B cell (primary cell): Measurements from ENCODE around the gene ARHGEF3. TPM values are rescaled to one million over a fixed set of nuclear protein-coding genes. Genes with fewer than 3 reads are reported as not detected.

Experiments used
- ATAC-seq: fragments of 200-7000 bp; cut with Tn5 transposase; one replicate; pipeline ENCODE4 v1.10.0; 2021; ENCODE audit warnings: low read depth, mild to moderate bottlenecking, moderate number of reproducible peaks, moderate library complexity
- CTCF ChIA-PET: fragments of 350-600 bp; sonication (Branson Sonifier 250); formaldehyde crosslinking; loops from one replicate; lab custom pipeline; 2021; ENCODE audit warnings: antibody characterized with exemption, inconsistent platforms; lab: Charles Lee
- POLR2A ChIA-PET: fragments of 350-600 bp; sonication (Branson Sonifier 250); formaldehyde crosslinking; loops from one replicate; lab custom pipeline; 2021; ENCODE audit warnings: antibody characterized with exemption; lab: Charles Lee
- DNase-seq: peaks from one replicate; pipeline ENCODE4 v3.0.0; 2013
- H2AFZ ChIP-seq: 2 replicates; pipeline ENCODE4 v1.6.1; 2012; ENCODE audit warnings: mild to moderate bottlenecking, low read depth, low read length; ENCODE audit not compliant: insufficient read depth, poor library complexity, severe bottlenecking
- H3K27ac ChIP-seq, 2 donors: 1 replicate in 1 of 2; 2 replicates in 1 of 2; pipeline ENCODE4 v1.5.1; 2012 to 2013; ENCODE audit warnings: low read length in 2 of 2, mild to moderate bottlenecking in 2 of 2, moderate library complexity in 1 of 2
- H3K27me3 ChIP-seq, 4 experiments: fragments of 200-600 bp in 1 of 4; sonication (generic) in 1 of 4; replicated peaks in 1 of 4; 1 replicate in 2 of 4; 2 replicates in 2 of 4; pipeline versions ENCODE4 v1.6.1 to v1.7.0; 2013 to 2016; ENCODE audit warnings: low read length in 3 of 4, mild to moderate bottlenecking in 2 of 4, mixed read lengths in 1 of 4, moderate library complexity in 1 of 4; ENCODE audit not compliant: insufficient read depth in 4 of 4, control insufficient read depth in 3 of 4; ENCODE audit errors: control extremely low read depth in 1 of 4
- H3K36me3 ChIP-seq, 2 experiments: replicated peaks in 1 of 2; 1 replicate in 1 of 2; 2 replicates in 1 of 2; pipeline versions ENCODE4 v1.6.1 to v1.7.1; 2013; ENCODE audit warnings: low read length in 1 of 2; ENCODE audit not compliant: insufficient read depth in 2 of 2, control insufficient read depth in 1 of 2; ENCODE audit errors: control extremely low read depth in 1 of 2, extremely low read depth in 1 of 2
- H3K4me1 ChIP-seq, 2 donors: fragments of 200-600 bp in 1 of 2; sonication (generic) in 1 of 2; 1 replicate in 1 of 2; 2 replicates in 1 of 2; pipeline versions ENCODE4 v1.5.1 to v1.6.1; 2013 to 2017; ENCODE audit warnings: low read length in 2 of 2; ENCODE audit not compliant: control insufficient read depth in 2 of 2, insufficient read depth in 2 of 2
- H3K4me2 ChIP-seq: replicated peaks from 2 replicates; pipeline ENCODE3; 2012; ENCODE audit warnings: mild to moderate bottlenecking, low read depth, low read length; ENCODE audit not compliant: poor library complexity, severe bottlenecking
- H3K4me3 ChIP-seq, 5 experiments: fragments of 200-600 bp in 1 of 5; sonication (generic) in 1 of 5; 1 replicate in 3 of 5; 2 replicates in 2 of 5; pipeline versions ENCODE4 v1.5.1 to v1.7.0; 2011 to 2016; ENCODE audit warnings: low read length in 4 of 5, mild to moderate bottlenecking in 4 of 5, low read depth in 2 of 5, control low read depth in 1 of 5, moderate library complexity in 1 of 5; ENCODE audit not compliant: insufficient read depth in 1 of 5; ENCODE audit errors: control extremely low read depth in 1 of 5, extremely low read depth in 1 of 5
- H3K79me2 ChIP-seq: fragments of 200-600 bp; sonication (generic); one replicate; pipeline ENCODE4 v1.6.0; 2016; ENCODE audit warnings: low read length; ENCODE audit not compliant: control insufficient read depth, insufficient read depth
- H3K9ac ChIP-seq: fragments of 200-600 bp; sonication (generic); 2 replicates; pipeline ENCODE4 v1.6.1; 2017; ENCODE audit warnings: mild to moderate bottlenecking, low read length, moderate library complexity
- H3K9me3 ChIP-seq, 3 donors: one replicate each; pipeline versions ENCODE4 v1.6.1 to v1.7.1; 2013; ENCODE audit warnings: low read length in 2 of 3; ENCODE audit not compliant: control insufficient read depth in 2 of 3, insufficient read depth in 1 of 3; ENCODE audit errors: control extremely low read depth in 1 of 3
- H4K20me1 ChIP-seq: 2 replicates; pipeline ENCODE4 v1.6.0; 2012; ENCODE audit warnings: mild to moderate bottlenecking, low read length; ENCODE audit not compliant: insufficient read depth, control insufficient read depth, poor library complexity, severe bottlenecking
- H3K27ac Mint-ChIP-seq: one replicate; pipeline ENCODE4 v1.8.0; 2021; ENCODE audit warnings: mixed read lengths
- H3K27me3 Mint-ChIP-seq: one replicate; pipeline ENCODE4 v1.8.0; 2021; ENCODE audit warnings: mixed read lengths
- H3K4me1 Mint-ChIP-seq: one replicate; pipeline ENCODE4 v1.8.0; 2021; ENCODE audit warnings: mixed read lengths
- H3K4me3 Mint-ChIP-seq: one replicate; pipeline ENCODE4 v1.8.0; 2021; ENCODE audit warnings: mixed read lengths
- H3K9me3 Mint-ChIP-seq: one replicate; pipeline ENCODE4 v1.8.0; 2022; ENCODE audit warnings: mixed read lengths; ENCODE audit not compliant: insufficient read depth
- CTCF ChIP-seq: fragments of 200-600 bp; IDR thresholded peaks from one replicate; pipeline ENCODE4 v1.8.0; 2022; ENCODE audit warnings: antibody characterized with exemption, mild to moderate bottlenecking
- EZH2 ChIP-seq: IDR thresholded peaks from 2 replicates; pipeline ENCODE4 v1.6.1; 2012; ENCODE audit warnings: borderline replicate concordance, low read depth, mild to moderate bottlenecking, moderate library complexity, low read length; ENCODE audit not compliant: insufficient read depth, poor library complexity, severe bottlenecking
- WGBS: methylation state at CpG from one replicate; pipeline ENCODE4 v1.1.5; 2013; ENCODE audit warnings: missing lambda C conversion rate; ENCODE audit not compliant: insufficient coverage; 5-methylcytosine and 5-hydroxymethylcytosine counted together
- intact Hi-C: fragments of 100-400 bp; cut with micrococcal nuclease; formaldehyde crosslinking; loops from one replicate; pipeline ENCODE4 v1.10.0; 2022
- polyA plus RNA-seq: library from polyadenylated mRNA; depleted of rRNA; stranded (reverse); fragments of >200 nt; gene quantifications from 2 replicates; pipeline ENCODE4 v1.2.3, GENCODE V29; 2012
- total RNA-seq, 2 donors: library from RNA; stranded (reverse); fragments of 120-200 nt in 1 of 2; gene quantifications; 1 replicate in 1 of 2; 2 replicates in 1 of 2; pipeline versions ENCODE4 v1.2.3 to v1.2.4, GENCODE V29; 2013 to 2022

The ARHGEF3 gene
- total and polyA plus RNA-seq, 2 donors (not counting 1 experiment from before 2014, with no cell fraction given), result 30.8 to 33.5 TPM

- Mint-ChIP-seq H3K27me3 (no peaks in the 10 kb centered on the region), H3K4me1 (peaks cover 1% of the 10 kb centered on the region), H3K9me3 (no peaks in the 10 kb centered on the region), H3K27ac (no peak overlapping the region), H3K4me3 (no peak overlapping the region)
- DNase-seq, result no peak
- ChIA-PET POLR2A (no interaction called here), CTCF (interaction anchor here (1.0 to 2.6 kb wide), 3 partner anchors 11 to 184 kb away, joined by 3 to 16 read pairs (median 3); no protein-coding TSS in a partner anchor)
- H3K4me2 ChIP-seq, result no peak overlapping the region
- 0% methylated on average over 1 of the region's 1 CpG for WGBS
- H3K79me2 ChIP-seq, result no peaks in the 10 kb centered on the region
- no peak for ATAC-seq
- intact Hi-C loops, result no loop called here
- no peak for TF ChIP-seq CTCF
- no peak for TF ChIP-seq EZH2
- H3K27me3 ChIP-seq, result no peaks in the 10 kb centered on the region
- no peak overlapping the region for H3K9ac ChIP-seq
- H3K27ac ChIP-seq, result no peak overlapping the region
- no peaks in the 10 kb centered on the region for H3K9me3 ChIP-seq
- H3K36me3 ChIP-seq, result no peaks in the 10 kb centered on the region
- no peaks in the 10 kb centered on the region for H3K4me1 ChIP-seq
- H3K4me3 ChIP-seq, result no peak overlapping the region
- H2AFZ ChIP-seq, result no peak overlapping the region
- no peaks in the 10 kb centered on the region for H4K20me1 ChIP-seq
Observed at GRCh38 chr3:56813653-56813960, 11.9 kb upstream of the ARHGEF3 start.

GRCh38 chr3:56812754-56813652 is 11.3 kb upstream of the ARHGEF3 start:
- peaks cover 1% of the 10 kb centered on the region for H3K4me1 Mint-ChIP-seq
- CTCF ChIA-PET, result interaction anchor here (1.3 to 2.6 kb wide), 8 partner anchors 11 to 184 kb away, joined by 3 to 16 read pairs (median 4); partner anchors contain the start of gene ARHGEF3

More at GRCh38 chr3:56812754-56813652, 11.3 kb upstream of the ARHGEF3 start:
- POLR2A ChIA-PET, result no interaction called here
- Histone ChIP-seq H2AFZ (no peak overlapping the region), H3K36me3 (no peaks in the 10 kb centered on the region), H3K9me3 (no peaks in the 10 kb centered on the region), H3K4me1 (no peaks in the 10 kb centered on the region), H3K27ac (no peak overlapping the region), H3K79me2 (no peaks in the 10 kb centered on the region), H4K20me1 (no peaks in the 10 kb centered on the region), H3K27me3 (no peaks in the 10 kb centered on the region), H3K9ac (no peak overlapping the region), H3K4me2 (no peak overlapping the region), H3K4me3 (no peak overlapping the region)
- no CpG with 5 or more reads among the region's 2 CpGs for WGBS
- no peak for DNase-seq
- Mint-ChIP-seq H3K27ac (no peak overlapping the region), H3K27me3 (no peaks in the 10 kb centered on the region), H3K4me3 (no peak overlapping the region), H3K9me3 (no peaks in the 10 kb centered on the region)
- ATAC-seq, result no peak
- intact Hi-C loops, result no loop called here
- no peak for TF ChIP-seq CTCF
- no peak for TF ChIP-seq EZH2
